GM21390 (cell line): ENCODE results near the gene NRK.
"Not testable (repeated sequence)": the region's sequence is repeated elsewhere in the genome, so short reads cannot be mapped to it uniquely, and the experiment has no call there.

Source experiments
- ATAC-seq: cut with Tn5 transposase; IDR thresholded peaks from one replicate; pipeline ENCODE4 v1.9.1; 2021; ENCODE audit not compliant: unreplicated experiment

NRK gene, protein sequence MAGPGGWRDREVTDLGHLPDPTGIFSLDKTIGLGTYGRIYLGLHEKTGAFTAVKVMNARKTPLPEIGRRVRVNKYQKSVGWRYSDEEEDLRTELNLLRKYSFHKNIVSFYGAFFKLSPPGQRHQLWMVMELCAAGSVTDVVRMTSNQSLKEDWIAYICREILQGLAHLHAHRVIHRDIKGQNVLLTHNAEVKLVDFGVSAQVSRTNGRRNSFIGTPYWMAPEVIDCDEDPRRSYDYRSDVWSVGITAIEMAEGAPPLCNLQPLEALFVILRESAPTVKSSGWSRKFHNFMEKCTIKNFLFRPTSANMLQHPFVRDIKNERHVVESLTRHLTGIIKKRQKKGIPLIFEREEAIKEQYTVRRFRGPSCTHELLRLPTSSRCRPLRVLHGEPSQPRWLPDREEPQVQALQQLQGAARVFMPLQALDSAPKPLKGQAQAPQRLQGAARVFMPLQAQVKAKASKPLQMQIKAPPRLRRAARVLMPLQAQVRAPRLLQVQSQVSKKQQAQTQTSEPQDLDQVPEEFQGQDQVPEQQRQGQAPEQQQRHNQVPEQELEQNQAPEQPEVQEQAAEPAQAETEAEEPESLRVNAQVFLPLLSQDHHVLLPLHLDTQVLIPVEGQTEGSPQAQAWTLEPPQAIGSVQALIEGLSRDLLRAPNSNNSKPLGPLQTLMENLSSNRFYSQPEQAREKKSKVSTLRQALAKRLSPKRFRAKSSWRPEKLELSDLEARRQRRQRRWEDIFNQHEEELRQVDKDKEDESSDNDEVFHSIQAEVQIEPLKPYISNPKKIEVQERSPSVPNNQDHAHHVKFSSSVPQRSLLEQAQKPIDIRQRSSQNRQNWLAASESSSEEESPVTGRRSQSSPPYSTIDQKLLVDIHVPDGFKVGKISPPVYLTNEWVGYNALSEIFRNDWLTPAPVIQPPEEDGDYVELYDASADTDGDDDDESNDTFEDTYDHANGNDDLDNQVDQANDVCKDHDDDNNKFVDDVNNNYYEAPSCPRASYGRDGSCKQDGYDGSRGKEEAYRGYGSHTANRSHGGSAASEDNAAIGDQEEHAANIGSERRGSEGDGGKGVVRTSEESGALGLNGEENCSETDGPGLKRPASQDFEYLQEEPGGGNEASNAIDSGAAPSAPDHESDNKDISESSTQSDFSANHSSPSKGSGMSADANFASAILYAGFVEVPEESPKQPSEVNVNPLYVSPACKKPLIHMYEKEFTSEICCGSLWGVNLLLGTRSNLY (N-terminal part only)

DNA sequence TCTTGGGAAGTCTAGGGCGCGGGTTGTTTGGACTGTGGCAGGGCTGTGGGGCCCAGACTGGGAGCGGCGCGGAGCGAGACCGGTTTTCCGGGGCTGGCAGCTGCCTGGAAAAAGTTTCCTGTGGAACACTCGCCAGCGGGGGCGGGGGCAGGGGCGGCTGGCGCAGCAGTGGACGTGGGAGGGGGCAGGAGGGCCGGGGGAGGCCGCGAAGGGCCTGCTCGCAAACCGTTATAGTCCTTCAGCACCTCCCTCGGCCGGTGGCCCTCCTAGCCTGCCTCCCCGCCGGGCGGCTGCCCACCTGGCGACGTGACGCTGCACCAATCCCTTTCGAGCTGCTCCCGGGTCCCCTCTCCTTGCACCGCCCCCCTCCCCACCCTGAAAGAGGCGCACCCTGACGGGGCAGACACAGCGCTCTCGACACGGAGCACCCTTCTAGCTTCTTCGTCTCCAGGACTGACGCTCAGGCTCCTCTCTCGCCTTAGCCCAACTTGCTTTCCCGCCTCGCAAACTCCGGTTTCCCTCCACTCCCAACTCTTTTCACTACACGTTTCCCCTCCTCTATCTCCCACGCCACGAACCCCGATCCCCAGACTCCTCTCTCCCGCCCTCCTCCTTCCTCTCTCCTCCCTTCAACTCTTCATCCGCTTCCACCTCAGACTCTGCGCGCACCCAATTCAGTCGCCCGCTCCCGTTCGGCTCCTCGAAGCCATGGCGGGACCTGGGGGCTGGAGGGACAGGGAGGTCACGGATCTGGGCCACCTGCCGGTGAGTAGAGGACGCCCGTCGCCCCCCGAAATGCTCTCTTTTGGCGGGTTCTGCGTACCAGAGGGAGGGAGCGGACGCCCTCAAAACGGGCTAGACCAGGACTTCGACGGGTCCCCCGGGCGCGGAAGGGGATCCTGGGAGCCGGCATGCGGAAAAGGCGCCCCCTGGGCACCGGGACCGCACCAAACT, at the start of gene NRK:
TSS of gene NRK (plus strand) at position 402 of the 954 bp plus-strand sequence. CDS start at position 709, 307 bp downstream.
- no peak for ATAC-seq

DNA sequence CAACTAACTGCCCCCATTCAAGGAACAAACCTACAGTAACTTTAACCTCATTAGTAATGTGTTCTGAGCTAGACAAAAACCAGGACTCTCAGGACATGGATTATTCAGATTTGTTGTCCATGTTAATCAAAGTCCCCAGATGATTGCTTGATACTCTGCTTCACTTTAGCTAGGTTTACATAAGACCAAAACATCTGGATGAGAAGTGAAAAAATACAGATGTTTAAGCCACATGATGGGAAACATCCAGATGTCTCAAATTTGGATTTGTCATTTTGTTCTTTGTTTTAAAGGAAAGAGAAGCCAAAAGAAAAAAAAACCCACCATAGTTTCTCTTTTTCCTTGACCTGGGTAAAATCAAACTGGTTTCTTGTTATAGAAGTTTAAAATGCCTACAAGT, 48.5 kb upstream of the NRK start:
- ATAC-seq: no peak

DNA sequence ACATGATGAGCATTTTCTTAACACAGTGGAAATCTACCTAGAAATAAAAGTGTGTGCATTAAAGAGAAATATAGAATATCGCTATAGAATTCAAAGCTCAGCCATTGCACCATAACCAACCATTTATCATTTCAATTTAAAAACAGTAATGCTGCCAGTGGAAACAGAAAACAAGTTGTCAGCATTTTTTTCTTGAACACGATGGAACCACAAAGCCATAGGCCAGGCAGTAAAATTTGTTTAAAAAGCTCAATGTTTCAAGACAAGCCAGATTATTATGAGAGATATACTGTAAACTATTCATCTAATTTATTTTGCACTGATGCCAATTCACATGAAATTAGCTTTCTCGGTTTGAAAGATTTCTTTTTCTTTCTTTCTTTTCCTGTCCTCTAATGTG, 46.7 kb upstream of the NRK start:
- ATAC-seq: no peak

DNA sequence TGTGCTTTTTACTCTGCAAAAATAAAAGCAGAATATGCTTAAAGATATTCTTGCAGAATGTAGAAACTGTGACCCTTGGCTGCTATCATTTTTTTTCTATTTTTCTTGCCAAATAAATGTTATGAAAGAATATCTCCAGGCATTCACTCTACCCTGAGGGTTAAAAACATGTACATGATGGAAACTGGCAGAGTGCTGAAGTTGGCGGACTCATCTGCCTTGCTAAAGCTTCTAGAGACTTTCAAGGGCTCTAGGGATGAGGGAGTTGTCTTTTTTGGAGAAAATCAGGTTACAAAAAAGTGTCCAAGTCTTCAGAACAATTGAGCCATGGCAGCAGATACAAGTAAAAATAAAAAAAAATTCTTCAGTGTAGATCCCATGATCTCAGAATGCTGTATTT, 40.5 kb upstream of the NRK start:
- no peak for ATAC-seq

DNA sequence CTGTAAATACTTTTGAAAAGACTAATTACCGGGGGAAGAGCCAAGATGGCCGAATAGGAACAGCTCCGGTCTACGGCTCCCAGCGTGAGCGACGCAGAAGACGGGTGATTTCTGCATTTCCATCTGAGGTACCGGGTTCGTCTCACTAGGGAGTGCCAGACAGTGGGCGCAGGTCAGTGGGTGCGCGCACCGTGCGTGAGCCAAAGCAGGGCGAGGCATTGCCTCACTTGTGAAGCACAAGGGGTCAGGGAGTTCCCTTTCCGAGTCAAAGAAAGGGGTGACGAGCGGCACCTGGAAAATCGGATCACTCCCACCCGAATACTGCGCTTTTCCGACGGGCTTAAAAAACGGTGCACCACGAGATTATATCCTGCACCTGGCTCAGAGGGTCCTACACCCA, 25.5 kb upstream of the NRK start:
- not testable (repeated sequence) for ATAC-seq

DNA sequence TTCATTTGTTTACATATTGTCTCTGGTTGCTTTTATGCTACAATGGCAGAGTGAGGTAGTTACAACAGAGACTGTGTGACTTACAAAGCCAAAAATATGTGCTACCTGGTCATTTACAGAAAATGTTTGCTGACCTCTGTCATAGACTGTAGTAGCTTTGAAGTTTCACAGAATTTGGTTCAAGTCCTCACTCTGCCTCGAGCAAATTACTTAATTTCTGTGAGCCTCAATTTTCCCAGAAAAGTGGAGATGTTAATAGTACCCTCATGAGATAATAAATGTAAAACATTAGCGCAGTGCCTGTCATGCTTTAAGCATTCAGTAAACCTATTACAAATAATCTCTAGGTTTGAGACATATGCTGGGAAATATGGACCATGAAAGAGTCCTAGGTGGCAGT, 18.4 kb upstream of the NRK start:
- ATAC-seq: no peak

DNA sequence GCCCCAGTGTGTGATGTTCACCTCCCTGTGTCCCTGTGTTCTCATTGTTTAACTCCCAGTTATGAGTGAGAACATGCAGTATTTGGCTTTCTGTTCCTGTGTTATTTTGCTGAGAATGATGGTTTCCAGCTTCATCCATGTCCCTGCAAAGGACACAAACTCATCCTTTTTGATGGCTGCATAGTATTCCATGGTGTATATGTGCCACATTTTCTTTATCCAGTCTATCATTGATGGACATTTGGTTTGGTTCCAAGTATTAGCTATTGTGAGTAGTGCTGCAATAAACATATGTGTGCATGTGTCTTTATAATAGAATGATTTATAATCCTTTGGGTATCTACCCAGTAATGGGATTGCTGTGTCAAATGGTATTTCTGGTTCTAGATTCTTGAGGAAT, 16.7 kb upstream of the NRK start:
- not testable (repeated sequence) for ATAC-seq

DNA sequence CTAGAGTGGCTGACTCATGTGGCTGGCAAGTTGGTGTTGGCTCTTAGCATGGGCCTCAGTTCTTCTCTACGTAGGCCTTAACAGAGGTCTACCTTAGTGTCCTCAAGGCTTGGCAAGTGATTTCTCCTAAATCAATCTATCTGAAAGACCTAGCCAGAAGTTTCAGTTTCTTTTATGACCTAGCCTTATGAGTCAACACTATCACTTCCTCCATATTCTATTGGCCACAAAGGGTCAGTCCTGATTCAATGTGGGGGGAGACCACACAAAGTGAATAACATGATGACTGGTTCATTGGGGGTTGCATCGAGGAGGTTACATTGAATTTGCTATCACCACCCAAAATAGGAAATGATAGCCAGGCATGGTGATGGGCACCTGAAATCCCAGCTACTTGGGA, 5.8 kb upstream of the NRK start:
- no peak for ATAC-seq

DNA sequence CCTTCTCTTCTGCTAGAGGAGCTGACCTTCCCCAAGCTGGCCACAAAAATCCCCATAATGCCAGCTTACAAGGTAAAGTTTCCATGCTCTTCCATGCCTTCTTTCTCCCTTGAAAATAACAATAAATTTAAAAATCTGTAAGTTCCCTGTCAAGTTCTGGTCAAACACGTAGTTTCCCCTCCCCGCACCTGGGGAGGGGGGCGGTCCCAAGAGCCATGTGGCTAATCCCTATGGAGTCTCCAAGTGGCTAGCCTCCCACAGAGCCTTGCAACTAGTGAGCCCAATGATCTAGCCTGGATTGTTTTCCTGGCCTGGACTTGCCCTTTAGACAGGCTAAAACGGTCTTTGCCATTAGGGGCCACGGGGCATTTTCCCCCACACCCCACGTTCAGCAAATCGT, 2.1 kb upstream of the NRK start:
- ATAC-seq: no peak

DNA sequence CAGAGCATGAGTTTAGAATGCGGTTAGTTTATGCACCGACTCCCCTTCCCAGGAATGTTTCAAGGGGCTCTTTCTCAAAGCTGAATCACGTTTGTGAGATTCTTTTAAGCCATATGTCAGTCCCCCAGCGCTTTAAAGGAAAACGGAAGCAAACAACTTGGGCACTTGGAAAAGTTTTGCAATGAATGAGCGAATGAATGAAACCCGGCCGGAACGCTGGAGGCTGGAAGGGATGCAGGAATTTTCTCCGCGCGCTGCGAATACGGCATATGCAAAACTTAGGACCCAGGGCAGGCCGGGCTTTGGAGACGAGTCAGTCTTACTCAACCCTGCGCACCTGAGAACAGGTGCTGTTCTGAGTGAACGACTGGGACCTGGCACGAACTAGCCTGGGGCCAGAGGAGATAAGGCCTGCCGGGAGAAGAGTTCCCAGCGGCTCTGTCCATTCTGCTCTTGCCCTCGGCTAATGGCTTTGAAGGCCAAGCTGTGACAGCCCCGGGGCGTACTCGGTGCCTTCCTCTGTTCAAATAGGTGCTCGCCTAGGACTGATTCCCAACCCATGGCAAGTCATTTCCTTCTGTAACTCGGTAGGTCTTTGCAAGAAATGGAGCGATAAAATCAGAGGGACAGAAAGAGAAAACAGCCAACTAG, 743 bp upstream of the NRK start:
- ATAC-seq: no peak

DNA sequence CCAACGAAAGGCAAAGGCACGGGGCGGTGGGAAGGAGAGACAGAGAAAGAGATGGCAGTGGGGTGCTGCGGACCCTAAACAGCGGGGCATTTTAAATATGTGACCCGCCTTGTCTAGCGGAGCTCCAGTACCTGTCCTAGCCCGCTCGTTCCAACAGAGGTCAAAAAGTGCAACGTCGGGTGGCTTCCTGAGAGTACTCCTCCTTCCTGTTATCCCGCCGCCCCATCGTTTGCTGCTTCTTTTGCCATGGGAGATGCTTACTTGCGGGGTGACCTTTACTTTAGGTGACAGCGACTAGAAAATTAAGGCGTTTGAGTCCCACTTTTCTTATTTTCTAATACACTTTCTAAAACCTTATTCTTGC, 735 bp downstream of the NRK start:
- no peak for ATAC-seq

DNA sequence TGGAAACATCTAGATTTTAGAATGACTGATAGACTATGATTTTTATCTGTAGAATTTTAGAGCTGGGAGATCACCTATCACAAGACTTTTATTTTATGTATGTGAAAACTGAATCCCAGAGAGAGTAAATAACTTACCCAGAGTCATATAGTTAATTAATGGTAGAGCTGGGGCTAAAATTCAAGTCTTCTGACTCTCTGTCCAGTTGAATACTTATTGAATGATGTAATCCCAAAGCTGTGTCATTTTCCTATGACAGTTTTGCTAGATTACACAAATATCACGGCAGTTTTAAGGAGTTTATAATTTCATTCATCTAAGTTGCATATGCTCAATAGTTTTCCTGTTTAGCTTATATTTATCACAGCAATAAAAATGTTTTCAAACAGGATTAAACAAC, 6.7 kb downstream of the NRK start:
- no peak for ATAC-seq

DNA sequence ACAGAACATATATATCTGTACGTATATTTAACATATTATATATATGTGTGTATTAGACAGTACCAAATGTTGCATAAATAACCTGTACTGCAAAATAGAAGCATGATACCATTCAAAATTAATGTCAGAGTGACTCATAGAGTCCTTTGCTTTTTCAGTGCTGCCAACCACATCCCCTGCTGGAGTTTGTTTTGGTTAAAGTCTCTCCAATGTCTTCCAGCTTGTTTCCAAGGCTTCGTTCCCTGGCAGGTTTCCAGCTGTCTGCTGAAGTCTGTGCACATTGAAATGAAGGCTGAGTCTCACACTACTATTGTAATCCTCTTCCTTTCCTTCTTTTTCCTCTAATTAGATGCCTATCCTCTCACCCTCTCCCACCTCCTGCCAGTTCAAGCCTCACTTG, 14.9 kb downstream of the NRK start:
- ATAC-seq: no peak

DNA sequence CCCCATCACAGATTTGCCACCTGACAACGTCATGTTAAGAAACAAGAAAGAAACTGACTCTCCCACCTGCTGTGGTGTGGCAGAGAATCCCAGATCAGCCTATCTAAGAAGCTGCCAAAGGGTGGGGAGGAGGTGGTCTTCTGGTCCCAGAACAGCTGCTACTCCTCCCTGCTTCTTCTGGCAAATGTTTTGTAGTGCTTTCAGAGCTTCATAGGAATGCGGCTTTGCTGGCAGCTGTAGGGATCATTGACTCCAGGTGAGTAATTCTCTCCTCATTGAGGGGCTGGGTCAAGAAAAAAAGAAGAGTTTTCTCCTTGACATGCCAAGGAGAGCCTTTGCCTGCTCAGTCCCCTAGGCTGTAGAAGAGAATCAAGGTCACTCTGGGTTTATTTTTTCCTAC, 23.3 kb downstream of the NRK start:
- no peak for ATAC-seq

DNA sequence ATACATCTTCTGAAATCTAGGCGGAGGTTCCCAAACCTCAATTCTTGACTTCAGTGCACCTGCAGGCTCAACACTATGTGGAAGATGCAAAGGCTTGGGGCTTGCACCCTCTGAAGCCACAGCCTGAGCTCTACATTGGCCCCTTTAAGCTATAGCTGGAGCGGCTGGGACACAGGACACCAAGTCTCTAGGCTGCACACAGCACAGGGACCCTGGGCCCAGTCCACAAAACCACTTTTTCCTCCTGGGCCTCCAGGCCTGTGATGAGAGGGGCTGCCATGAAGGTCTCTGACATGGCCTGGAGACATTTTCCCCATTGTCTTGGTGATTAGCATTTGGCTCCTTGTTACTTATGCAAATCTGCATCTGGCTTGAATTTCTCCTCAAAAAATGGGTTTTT, 27.8 kb downstream of the NRK start:
- not testable (repeated sequence) for ATAC-seq

DNA sequence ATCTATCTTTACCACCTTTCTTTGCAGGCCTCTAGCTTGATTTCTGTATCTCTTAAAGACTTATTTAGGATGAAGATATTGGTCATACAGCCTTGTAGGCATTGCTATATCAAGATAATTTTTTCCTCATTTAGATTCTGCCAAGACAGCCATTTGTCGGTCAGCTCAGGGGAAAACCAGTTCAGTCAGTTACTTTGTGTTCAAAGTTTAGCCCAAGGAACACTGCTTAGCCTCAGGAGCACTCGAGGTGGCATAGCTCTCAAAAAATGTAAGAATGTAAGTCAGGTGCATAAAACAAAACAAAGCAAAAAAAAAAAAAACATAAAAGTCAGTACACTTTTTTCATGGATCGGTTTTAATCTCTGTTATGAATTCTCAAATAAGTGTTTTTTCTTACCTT, 43.4 kb downstream of the NRK start:
- ATAC-seq: no peak

DNA sequence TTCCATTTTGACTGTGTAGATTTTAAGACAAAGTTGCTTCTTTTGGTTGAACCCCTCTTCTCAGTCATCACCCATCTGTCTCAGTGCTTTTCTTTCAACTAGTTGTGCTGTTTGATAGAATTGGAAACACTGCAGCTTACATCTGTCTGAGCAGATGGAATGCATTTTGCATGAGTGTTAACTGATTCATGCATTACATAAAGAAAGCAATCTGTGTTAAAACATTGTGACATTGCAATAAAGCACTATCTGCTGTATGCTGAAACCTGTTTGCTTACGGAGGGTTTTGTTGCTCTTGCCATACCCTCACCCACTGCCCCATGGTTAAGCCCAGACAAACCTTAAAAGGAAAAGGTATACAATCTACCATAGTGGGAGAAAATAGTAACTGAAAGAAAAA, 47.4 kb downstream of the NRK start:
- ATAC-seq: no peak

DNA sequence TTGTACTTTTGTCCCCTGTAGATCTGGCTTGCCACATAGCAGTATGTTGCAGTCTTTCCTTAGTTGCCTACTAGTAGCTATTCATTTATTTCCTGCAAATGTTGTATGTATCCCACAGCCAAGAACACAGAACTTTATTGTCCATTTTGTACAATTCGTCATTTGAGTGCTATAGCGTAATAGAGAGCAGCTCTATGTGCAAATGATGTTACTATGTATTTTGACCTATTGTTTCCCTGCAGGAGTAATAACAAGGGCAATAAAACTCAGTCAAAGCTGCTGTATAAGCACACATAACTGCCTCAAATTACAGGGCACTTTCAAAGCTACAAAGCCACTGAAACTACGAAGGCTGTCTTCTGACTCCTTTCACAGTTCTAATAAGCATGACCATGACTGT, 48.1 kb downstream of the NRK start:
- ATAC-seq: no peak

DNA sequence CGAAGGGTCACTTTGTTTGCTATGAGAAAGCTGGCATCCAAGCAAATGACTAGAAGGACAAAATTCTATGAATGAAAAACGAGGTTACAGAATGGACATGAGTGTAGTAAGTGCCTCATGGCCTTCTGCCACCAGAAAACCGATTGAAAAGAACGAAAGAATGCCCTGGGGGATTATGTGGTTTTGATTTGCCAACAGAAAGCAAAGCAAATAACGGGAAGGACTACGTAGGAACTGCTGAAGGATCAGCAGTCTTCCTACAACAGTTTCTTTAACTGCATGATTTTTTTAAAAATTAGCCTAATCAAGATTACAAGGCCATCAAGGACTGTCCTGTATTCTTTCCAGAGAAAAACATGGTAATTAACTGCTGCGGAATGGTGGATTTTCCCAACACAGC, 50.6 kb downstream of the NRK start:
- no peak for ATAC-seq

DNA sequence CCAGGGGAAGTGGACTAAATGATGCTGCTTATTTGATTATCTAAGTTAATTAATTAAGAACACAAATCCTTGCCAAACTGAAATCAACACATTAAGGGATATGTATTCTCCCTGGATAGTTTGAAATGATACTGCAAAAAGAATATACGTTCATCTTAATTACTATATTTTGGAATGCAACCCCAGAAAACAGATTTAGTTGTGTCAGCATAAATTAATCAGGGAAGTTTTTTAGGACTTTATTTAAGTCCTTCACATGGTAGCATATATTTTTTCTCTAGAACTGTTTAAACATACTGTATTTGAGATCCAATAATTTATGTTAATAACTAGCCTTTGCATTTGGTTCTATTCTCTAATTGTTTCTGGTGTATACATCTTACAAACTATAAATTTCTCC, 52.5 kb downstream of the NRK start:
- ATAC-seq: no peak
